GM18520 (cell line): Measurements from ENCODE around the gene HP.
"Not testable (repeated sequence)": the region's sequence is repeated elsewhere in the genome, so short reads cannot be mapped to it uniquely, and the experiment has no call there.

Source experiments
- ATAC-seq: cut with Tn5 transposase; IDR thresholded peaks from one replicate; pipeline ENCODE4 v1.9.1; 2021; ENCODE audit not compliant: unreplicated experiment

Gene HP

GRCh38 chr16:72043058-72043457 lies 11.2 kb upstream of the HP start:
- ATAC-seq: no peak

GRCh38 chr16:72043539-72043938 lies 10.8 kb upstream of the HP start:
- no peak for ATAC-seq

GRCh38 chr16:72044296-72044695 lies 10.0 kb upstream of the HP start:
- no peak for ATAC-seq

GRCh38 chr16:72044825-72045359 lies 9.4 kb upstream of the HP start:
- no peak for ATAC-seq

GRCh38 chr16:72049110-72049509 lies 5.2 kb upstream of the HP start:
- ATAC-seq: no peak

- no peak for ATAC-seq
Observed at GRCh38 chr16:72050769-72051464, 3.4 kb upstream of the HP start.

- ATAC-seq: no peak
Observed at GRCh38 chr16:72051818-72052217, 2.5 kb upstream of the HP start.

- no peak for ATAC-seq
Observed at GRCh38 chr16:72055911-72056310, 1.6 kb downstream of the HP start.

- ATAC-seq: not testable (repeated sequence)
Observed at GRCh38 chr16:72057313-72057712, 3.0 kb downstream of the HP start.

GRCh38 chr16:72059060-72059459 lies 4.8 kb downstream of the HP start:
- ATAC-seq: not testable (repeated sequence)

- no peak for ATAC-seq
Observed at GRCh38 chr16:72060405-72060804, 6.1 kb downstream of the HP start.

GRCh38 chr16:72061564-72061963 lies 7.3 kb downstream of the HP start:
- no peak for ATAC-seq

GRCh38 chr16:72064361-72064894 lies 10.1 kb downstream of the HP start:
- ATAC-seq: no peak

- no peak for ATAC-seq
Observed at GRCh38 chr16:72066747-72067146, 12.4 kb downstream of the HP start.

GRCh38 chr16:72068930-72069329 lies 14.6 kb downstream of the HP start:
- no peak for ATAC-seq

- no peak for ATAC-seq
Observed at GRCh38 chr16:72072514-72073342, 18.4 kb downstream of the HP start.

GRCh38 chr16:72073560-72074230 lies 19.4 kb downstream of the HP start:
- ATAC-seq: no peak

GRCh38 chr16:72075067-72075466 lies 20.8 kb downstream of the HP start:
- ATAC-seq: not testable (repeated sequence)

GRCh38 chr16:72076991-72077706 lies 22.8 kb downstream of the HP start:
- ATAC-seq: not testable (repeated sequence)

GRCh38 chr16:72083778-72084404 lies 29.6 kb downstream of the HP start:
- ATAC-seq: no peak
